ENCODE results near the gene FASN.

The FASN gene

DNA sequence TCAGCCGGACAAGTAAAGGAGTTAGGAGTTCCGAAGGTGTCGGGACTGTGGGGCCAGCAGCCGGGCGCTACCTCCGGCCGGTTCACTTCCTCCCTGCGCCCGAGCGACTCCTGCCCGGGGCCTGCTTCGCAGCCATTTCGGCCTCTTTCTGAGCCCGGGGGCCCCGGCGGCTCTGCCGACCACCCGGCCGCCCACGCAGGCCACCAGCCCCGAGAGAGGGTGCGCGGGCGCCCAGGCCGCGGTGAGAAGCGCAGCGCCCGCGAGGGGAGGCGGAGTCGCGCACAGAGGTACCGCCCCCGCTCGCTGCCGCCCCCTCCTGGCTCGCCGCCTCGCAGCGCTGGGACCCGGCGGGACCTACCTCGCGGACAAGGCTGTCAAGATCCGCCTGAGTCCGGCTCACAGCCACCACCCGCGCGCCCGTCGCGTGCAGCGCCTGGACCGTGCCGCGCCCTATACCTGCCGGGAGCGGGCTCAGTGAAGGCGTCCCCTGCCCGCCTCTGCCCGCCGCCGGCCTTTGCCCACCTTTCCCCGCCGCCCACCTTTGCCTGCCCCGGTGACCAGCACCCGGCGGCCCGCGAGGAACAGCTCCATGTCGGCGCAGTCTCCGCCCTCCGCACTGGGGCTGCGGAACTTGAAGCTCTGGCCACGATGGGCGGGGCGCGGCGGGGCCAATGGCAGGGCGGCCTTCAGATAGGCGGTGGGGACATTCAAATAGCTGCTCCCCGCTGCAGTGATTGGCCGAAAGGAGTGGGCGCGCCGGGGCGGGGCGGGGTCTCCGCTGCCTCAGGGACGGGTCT is 60.7 kb downstream of the FASN start, which contains the start of gene DCXR:
Gene DCXR, minus strand, starts transcription at position 606 of the 797 bp plus-strand sequence. Its CDS starts 15 bp downstream, at position 591.
- DNase-seq, result peak; percentile 79

- no peak for DNase-seq
Observed at GRCh38 chr17:82036634-82037091, 61.4 kb downstream of the FASN start.

- DNase-seq, result no peak
Observed at GRCh38 chr17:82035956-82036633, 61.9 kb downstream of the FASN start.

DNA sequence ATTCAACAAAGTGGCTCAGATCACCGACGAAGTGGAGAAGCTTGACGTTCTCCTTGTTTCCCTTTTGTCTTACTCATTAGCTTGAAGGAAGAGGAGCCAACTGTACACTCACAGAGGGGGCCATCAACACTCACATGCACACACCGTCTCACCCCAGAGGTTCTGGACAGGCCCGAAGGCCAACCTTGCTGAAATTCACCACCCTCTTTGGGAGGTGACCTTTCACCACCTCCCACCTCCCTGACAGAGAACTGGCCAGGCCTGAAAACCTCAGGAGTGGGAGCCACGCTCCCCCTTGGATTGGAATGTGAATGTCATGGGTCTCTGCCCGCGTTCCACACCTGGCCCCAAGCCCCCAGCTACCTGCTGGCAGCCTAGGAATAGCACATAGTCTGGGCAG is 62.5 kb downstream of the FASN start:
- DNase-seq, result no peak

- no peak for DNase-seq
Observed at GRCh38 chr17:82034371-82035011, 63.5 kb downstream of the FASN start.

- no peak for DNase-seq
Observed at GRCh38 chr17:82033359-82034085, 64.5 kb downstream of the FASN start.

DNA sequence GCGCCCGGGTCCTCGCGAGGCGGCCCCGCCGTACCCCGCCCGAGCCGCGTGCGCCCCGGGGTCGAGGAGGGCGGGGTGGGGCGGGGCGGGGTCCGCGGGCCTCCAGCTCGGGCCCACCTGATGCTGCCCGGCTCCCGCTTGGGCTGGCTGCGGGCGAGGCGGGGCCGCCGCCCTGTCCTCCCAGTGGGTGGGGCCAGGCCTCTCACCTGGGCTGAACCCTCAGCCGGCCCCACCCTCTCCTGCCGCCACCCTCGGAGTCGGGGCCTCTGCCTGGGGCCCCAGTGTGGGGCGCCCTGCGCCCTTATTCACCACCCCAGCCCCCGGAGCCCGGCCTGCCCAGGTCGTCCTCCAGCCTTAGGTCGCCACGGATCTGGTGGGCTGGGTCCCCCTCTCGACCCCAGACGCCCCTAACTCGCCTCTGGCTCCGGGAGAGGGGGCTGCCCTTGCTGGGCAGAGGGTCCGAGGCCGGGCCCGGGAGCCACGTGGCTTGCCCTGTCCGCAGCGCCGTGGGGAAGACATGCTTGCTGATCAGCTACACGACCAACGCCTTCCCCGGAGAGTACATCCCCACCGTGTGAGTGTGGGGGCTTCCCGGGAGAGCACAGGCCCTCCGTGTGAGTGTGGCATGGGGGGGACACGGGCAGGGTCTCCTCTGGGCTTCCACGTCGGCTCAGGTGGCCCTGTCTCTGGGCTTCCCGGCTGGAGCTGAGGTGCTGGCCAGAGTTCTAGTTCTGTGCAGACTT is 66.0 kb downstream of the FASN start:
- no peak for DNase-seq

GRCh38 chr17:82031303-82031884 is 66.6 kb downstream of the FASN start, which contains the start of gene RAC3:
TSS of gene RAC3 (plus strand) at chr17:82031678. CDS start at chr17:82031762, 84 bp downstream.
- DNase-seq, result no peak

- DNase-seq, result peak; percentile 75
Observed at GRCh38 chr17:82030470-82031302, 67.3 kb downstream of the FASN start.

GRCh38 chr17:82029990-82030469 is 68.0 kb downstream of the FASN start:
- DNase-seq, result no peak

DNA sequence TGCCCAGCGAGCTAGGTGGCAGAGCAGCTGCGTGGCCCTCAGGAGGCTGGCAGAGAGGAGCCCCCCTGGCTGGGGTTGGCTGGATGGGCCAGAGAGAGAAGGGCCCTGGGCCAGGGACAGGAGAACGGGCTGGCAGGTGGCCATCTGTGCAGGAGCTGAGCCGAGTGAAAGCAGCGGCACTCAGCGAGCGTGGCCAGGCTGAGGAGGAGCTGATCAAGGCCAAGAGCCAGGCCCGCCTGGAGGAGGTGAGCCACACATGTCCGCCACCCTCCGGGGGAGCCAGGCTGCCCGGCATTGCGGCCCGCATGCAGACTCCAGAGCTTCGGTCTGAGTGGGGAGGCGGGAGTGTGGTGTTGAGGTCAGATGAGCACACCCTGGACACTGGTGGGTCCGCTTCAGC is 68.6 kb downstream of the FASN start:
- DNase-seq, result no peak

DNA sequence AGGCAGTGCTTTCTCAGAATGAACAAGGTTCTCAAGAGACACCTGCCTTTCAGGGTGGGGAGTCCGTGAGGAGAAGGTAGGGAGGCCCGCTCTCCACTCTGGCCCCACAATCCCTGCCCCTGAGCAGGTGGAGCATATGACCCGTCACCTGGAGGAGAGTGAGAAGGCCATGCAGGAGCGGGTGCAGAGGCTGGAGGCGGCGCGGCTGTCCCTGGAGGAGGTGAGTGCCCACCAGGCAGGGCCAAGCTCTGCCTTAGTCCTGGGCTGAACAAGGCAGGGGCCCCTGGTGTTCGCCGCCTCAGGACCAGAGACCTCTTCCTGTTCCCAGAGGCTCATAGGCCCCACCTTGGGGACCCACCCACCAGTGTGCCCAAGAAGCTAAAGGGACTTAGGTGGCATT is 69.1 kb downstream of the FASN start:
- no peak for DNase-seq

Data from activated T-cell treated with anti-CD3 and anti-CD28 coated beads for 4 hours (primary cell).